HG02852 (cell line): Measurements from ENCODE around the gene TACC2.

Experiments
- ATAC-seq: cut with Tn5 transposase; IDR thresholded peaks from one replicate; pipeline ENCODE4 v1.9.1; 2021; ENCODE audit warnings: mild to moderate bottlenecking, moderate library complexity; ENCODE audit not compliant: unreplicated experiment

TACC2 gene

DNA sequence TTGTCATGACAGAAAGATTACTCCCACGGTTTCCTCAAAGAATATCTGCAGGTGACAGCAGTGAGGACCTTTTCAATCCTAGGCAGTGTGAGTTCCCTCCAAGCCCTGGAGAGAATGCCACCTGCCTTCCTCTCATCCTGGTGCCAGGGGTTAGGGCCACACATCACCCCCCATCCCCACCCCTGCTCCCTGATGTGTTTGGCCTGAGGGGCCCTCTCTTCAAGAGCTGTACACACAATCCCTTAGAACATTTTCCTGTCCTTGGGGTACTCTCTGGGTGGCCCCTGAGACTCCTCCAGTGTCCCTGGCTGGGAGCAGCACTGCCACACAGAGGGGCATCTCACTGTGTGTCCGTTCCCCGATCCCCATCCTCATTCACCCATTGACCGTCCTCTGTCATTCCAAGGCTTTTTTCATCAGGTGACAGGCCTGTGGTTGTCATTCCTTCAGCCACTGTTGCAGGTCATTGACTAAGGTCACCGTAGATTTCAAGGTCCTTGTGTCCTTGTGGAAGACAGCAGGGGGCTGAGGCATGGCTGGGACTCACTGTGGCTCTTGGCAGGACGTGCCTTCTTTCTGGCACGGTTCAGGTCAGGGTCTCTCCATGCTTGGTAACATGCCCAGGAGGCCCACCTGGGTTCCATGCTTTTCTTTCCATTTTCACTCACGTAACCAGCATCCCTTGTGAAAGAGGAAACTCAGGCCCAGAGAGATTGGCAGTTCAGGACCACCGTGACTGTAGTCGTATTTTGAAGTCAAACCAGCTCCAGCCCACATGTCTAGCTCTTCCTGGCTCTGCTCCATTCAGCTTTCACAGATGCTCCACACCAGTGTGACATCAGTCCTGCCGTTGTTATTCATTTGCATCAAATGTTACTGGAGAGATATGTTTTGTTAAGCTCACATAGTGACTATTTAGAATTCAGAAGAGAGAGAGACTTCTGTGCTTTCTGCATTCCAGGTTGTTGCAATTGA lies 255.3 kb downstream of the TACC2 start:
- no peak for ATAC-seq

DNA sequence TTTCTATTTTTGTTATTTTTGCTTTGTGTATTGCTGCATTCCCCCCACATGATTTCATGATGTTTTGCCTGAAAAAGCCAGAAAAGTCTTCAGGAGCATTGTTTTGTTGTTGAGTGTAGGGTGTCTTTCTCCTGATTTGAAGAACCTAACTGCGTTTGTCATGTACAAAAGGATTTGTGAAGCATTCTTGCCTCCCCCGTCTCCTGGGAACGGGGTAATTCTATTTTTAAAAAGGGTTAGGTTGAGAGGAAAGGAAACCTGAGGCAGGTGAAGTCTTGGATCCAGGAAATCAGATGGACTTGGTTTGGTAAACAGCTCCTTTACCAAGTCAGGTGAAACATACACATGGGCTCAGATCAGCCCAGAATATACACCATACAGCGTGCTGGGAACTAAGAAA lies 256.2 kb downstream of the TACC2 start:
- ATAC-seq = no peak

DNA sequence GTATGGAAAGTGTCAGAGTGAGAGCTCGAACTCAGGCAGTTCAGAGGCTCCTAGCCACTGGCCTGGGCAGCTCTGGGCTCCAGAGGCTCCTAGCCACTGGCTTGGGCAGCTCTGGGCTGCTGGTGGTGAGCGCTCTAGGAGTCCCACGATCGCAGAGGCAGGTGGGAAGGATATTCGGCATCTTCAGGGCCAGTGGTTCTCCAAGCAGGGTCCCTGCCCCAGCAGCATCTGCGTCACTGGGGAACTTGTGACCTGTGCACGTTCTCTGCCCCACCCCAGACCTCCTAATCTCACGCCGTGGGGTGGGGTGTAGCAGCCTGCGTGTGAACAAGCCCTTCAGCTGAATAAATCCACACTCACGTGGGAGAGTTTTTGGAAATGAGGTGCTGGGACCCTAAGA lies 256.9 kb downstream of the TACC2 start:
- ATAC-seq = no peak

DNA sequence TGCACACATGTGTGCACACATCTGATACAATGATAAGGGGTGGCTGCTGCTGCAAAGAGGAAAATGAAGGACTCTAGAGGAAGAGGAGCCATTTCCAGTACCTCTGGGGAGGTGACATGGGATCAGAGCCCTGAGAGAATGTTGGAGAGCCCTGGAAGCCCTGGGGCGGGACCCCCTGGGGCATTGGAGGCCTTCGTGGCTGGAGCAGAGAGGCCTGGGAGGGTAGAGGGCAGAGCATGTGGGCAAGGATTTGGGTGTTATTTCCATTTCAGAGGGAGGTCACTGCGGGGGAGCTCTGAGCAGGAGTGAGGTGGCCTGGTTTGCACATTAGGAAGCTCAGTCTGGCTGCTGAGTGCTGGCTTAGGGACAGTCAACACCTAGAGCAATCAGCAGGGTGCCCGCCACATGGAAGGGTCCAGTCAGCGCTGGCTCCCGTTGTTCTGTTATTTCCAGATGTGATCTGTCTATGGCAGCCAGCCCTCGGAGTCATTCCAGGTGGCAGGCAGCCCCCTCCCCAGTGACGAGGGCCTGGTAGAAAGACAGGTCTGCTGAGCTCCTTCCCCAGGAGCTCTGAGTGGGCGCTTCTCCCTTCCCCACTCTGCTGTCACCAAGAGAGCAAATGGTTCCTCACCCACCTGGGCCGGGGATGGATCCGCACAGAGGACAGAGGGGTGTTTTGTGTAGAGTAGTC lies 258.0 kb downstream of the TACC2 start:
- ATAC-seq = no peak

DNA sequence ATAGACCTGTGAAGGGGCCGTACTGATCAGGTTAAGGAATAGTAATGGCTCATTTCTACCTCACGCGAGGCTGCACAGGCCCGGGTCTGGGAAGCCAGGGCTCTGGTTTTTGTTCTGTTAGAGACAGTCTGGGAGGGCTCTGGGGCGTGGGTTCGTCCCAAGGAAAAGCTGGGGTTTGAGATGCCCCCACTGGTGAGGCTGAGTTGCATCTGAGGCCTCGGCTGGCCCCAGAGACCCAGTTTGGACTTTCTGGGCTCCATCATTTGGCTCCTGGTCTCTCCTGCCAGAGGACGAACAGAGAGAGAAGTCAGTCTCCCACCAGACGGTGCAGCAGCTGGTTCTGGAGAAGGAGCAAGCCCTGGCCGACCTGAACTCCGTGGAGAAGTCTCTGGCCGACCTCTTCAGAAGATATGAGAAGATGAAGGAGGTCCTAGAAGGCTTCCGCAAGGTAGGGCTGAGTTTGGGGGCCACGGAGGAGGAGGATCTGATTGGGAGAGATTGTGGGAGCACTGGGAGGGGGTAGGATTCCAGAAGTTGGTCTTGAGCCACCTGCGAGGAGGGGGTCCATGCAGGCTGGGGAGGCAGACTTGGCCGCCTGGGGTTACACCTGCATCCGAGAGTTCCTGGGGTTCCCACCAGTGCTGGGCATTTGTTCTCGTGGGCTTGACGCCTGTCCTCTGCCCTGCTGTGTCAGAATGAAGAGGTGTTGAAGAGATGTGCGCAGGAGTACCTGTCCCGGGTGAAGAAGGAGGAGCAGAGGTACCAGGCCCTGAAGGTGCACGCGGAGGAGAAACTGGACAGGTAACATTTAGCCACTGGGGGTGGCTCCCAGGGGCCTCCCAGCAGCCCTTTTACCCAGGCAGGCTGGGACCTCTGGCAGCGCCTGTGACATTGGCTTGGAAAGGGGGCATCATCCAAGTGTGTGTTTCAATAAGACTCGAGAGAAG lies 259.7 kb downstream of the TACC2 start:
- no peak for ATAC-seq

DNA sequence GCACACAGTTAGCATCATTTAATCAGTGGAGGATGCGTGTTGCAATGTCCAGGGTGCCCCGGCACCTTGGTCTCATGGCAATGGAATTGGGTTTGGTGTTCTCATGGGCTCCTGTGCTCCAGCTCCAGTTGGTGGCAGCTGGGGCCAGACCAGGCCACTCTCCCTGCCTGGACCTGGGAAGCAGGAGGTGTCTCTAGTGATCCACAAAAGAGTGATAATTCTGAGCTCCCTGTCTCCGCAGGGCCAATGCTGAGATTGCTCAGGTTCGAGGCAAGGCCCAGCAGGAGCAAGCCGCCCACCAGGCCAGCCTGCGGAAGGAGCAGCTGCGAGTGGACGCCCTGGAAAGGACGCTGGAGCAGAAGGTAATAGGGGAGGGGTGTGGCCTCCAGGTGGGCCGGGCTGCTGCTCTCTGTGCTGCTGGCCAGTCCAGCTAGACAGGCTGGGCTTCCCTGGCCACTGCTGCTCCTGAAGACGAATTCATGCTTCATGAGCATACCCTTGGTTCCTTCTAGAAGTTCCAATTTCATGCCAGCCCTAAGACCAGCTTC lies 260.4 kb downstream of the TACC2 start:
- ATAC-seq = no peak

DNA sequence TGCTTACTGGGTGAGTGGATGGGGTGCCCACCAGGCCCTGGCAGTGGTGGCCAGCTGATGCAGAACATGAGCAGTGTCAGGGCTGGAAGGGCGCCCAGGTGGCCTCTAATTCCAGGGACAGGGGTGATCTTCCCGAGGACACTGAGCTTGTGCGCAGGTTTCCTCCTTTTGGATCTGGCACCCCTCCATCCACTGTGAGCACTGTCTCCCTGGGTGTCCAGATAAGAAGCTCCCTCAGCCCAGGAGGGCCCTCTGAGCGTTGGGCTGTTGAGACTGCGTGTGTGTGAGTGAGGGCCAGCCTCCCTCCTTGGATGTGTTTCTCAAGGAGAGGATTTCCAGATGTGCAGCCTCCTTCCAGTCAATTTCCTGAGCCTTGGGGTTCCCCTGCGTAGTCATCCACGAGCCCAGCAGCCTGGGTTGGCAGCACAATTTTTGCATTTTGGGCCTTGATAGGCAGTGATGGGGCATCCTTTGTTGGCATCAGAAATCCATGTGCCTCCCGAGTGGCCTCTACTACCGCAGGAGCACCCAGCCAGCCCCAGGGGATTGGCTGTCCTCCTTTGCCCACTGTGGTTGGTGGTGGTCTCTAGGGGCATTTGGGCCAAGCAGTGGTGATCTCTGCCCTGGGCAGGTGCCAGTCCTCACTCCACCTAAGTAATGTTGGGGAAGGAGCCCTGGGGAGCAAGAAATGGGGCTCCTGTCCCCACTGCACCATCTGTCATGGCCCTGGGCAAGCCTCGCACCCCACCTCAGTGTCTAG lies 261.2 kb downstream of the TACC2 start:
- no peak for ATAC-seq

DNA sequence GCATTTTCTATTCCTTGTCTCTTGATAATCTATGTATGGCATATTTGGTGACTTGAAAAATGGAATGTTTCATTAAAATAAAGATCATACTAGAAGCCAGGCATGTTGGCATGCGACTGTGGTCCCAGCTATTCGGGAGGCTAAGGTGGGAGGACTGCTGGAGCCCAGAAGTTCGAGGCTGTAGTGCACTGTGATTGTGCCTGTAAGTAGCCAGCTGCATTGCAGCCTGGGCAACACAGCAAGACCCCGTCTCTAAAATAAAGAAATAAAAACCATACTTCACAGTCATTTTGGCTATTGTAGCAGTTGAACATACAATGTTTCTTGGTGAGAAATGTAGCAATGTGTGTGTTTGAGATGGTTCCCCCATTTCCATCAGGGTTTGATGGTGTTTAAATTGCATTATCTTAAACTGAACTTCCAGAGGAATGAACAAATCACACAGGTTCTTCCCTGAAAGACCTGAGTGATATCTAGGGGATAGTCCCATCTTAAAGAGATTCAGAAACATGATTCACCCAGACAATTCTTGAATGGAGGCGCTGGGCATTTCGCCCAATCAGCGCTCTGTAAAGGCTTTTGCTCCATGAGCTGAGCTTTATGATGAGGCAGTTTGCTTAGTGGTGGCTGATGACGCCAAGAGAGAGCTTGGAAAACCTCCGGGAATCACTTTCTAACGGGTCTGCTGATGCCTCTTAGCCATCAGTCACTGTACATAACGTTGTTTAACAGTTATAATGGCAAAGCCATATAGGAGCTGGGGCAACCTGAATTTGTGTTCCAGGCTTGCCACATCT lies 262.7 kb downstream of the TACC2 start:
- ATAC-seq = no peak

DNA sequence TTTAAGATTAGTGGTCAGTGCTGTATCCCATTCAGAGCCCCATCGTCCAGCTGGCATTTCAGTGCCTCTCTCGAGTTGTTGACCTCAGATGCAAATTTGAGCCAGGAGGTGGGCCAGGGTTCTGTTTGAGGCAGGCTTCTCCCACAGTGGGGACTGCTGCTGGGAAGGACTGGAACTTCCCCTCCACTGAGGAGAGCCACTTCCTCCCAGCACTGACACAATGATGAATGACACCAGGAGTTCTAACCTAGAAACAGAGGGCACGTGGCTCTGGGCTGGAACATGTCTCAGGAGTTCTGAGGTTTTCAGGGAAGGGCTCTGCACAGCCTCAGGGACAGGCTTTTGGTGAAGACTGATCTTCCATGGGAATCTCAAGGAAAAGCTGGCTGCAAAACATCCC lies 263.8 kb downstream of the TACC2 start:
- ATAC-seq = no peak

DNA sequence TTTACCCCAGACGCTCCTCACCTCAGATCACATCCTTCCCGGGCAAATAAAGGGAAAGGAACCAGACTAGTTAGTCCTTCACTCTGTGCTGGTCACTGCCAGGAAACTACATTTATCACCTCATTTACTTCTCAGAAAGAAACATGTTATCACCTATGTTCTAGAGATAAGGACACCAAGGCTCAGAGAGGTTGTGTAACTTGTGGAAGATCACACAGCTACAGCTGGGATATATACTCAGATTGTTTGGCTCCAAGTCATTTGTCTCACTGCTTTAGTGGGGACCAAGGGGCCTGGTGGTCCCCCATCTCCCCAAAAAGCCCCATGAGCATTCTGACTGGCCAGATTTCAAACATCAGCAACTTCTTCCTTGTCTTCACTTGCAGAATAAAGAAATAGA lies 264.6 kb downstream of the TACC2 start:
- ATAC-seq = no peak

DNA sequence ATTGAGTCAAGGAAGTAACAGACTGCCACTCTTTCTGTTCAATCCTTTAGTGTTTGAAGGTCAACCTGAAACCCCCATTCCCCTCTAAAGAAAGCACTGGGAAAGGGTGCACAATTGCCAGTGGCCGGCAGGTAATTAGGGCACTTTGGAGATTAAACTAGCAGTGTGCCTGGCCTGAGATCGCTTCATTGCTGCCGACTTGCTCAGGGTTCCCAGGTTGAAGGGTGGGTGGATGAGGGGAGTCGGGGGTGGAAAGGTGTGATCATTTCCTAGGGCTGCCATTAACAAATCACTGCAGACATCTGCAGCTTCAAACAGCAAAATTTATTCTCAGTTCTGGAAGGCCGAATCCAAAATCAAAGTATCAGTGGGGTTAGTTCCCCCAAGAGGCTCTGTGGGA lies 265.9 kb downstream of the TACC2 start:
- no peak for ATAC-seq

DNA sequence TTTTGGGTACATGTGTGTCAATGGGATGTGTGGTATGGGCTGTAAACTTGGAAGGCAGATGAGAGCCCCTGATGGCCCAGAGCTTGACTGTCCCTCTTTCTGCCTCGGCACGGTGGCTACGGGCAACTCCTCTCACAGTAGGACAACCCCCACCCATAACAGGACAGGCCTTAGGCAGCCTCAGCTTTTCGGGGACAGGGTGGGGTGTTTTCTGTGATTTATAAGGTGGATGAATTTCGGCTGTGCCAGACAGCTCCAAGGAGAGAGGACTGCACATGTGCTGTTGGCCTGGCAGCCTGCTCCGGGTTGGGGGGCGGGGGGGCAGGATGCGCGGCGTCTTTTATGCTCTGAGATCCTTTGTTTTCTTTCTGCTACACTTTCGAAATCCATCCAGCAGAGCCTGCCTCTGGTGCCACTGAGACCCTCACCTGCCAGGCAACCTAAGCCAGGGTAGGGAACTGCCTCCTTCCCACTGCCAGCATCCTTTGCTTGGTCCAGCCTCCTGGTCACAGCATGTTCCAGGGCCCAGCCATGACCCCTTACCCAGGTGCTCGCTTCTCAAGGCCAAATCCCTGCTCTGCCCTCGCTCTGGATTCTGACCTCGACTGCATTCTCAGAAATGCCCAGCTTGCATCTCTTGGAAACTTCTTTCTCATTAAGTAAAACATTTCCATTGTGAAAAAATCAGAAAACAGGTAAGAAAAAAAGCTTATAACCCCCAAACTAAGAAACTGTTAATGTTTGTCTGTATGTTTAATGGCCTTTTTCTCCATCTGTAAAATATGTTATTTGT lies 266.7 kb downstream of the TACC2 start:
- no peak for ATAC-seq

DNA sequence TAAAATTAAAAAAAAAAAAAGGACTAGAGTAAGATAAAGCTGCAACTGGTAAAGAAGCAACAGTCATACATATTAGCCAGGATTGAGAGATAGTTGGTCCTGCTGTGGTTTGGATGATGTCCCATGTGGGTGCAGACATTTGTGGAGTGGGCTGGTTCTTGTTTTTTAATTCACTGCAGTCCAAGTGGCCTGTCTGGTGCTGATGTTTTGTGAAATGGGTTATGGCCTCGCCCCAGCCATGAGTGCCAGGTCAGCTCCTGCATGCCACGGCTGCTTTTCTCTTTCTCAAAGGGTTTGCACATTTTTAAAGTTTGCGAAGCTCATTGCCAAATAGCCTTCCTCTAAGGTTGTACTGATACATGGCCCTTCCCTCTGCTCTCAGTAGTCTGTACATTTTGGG lies 268.1 kb downstream of the TACC2 start:
- ATAC-seq = no peak

DNA sequence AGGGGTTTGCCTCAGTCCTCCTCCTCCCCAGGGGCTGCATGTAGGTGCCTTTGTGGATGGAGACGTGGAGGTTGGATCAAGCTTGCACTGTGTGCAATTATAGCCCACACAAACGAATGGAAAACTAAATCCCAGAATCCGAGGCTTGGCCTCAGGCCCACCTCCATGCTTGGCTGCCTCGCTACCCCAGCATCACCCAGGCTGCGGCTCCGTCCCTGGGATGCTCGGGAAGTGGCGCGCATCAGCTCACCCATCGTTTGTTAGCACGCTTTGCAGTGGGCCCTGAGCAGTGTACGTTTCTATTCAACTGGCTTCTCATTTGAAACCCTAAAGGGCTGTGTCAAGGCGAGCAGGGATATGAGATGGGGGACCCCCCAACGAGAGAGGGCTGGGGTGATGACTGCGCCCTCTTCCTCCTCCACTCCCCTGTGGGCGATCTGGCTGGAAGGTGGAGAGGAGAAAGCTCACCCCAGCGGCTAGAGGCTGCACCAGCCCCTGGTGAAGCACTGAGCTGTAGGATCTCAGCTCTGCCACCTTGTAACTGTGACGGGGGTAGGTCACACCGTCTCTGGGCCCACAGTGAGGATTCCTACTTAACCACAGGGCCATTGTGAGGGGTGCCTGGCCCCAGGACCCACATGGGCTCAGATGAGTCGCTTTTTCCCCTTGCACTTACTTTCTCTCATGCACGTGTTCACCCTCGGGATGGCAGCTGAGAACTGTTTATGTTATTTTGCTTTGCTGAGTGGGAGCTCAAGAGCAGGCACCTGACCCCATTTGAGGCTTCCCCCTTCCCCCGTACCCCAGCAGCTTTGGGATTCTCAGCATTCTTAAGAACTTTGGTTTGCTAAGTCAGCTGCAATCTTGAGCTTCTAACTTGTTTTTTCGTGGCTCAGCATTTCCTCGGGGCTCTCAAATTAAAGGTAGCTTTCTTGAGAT lies 269.4 kb downstream of the TACC2 start:
- no peak for ATAC-seq

DNA sequence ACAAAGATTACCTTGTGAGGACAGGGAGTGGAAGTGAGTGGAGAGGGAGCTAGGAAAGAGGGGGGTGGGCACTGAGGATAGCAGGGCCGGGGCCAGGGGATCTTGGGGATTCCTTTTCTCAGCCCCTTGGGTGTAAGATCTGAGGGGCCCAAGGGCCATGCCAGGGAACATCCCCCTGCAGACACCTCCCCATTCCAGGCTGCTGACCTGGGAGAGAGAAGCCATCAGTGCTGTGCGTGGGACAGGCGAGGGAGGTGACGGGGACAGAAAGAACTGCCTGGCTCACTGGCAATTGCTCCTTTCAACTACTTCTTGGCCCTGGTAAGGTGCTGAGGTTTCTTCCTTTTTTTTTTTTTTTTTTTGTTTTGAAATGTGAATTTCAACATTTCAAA lies 270.1 kb downstream of the TACC2 start:
- ATAC-seq = no peak

DNA sequence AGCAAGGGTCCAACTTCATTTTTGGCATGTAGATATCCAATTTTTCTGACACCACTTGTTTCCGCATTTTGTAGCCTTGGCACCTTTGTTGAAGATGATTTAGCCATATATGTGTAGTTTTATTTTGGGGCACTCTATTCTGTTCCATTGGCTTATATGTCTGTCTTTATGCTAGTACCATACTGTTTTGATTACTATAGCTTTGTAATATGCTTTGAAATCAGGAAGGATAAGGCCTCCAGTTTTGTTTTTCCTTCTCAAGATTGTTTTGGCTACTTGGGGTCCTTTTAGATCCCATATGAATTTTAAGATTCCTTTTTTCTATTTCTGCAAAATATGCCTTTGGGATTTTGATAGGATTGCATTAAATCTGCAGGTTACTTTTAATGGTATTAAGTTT lies 272.6 kb downstream of the TACC2 start:
- no peak for ATAC-seq

DNA sequence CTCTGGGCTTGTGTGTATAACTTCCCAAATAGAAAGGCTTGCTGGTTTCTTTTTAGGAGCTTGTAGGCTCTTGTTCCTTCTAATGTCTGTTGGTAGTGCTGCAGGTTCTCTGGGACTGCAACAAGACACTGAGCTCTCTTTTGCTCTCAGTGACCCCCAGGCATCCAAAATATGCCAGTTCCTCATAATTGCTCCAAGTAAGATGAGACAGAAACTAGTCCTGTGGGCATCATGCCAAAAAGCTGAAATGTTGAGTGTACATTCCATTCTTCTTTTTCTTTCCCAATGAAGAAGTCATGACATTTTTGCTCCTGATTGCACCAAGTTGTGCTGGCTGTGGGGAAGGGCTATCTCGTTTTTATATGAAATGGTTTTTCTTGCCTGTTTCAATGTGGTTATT lies 275.0 kb downstream of the TACC2 start:
- no peak for ATAC-seq
